Measurements from ENCODE around the gene TGM1. TPM values are rescaled to one million over a fixed set of nuclear protein-coding genes. Genes with fewer than 3 reads are reported as not detected.

Gene TGM1
- total RNA-seq, 1 experiment from 2014 or later = 3.2 TPM

DNA sequence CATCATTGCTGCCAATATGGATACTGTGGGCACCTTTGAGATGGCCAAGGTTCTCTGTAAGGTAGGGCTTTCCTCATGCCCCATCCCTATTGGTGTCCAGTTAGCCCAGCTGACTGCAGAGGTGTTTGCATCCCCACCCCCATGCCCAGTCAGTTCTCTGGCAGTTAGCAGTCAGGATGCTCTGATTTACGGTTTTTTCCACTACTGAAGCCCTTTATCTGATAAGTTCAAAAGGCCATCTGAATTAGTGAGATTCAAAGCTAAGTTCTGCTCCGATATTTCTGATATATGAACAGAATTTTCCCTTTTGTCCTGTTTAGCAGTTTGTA is 29.5 kb downstream of the TGM1 start:
- no peak overlapping the region for H3K27ac ChIP-seq (ENCODE audit: low read length)
- H2AFZ ChIP-seq (ENCODE audit: low read length) = no peak overlapping the region
- BruUV-seq (replicated peaks) = no TSS peak
- H3F3A ChIP-seq (ENCODE audit: low read length, unreplicated experiment) = no peaks in the 10 kb centered on the region
- ChIA-PET POLR2A (ENCODE audit: unreplicated experiment) (no interaction called here), CTCF (no interaction called here)
- H3K36me3 ChIP-seq (ENCODE audit: low read depth, low read length) = peaks cover 24% of the 10 kb centered on the region
- peak overlapping the region; percentile 97 for H3K4me2 ChIP-seq (ENCODE audit: low read length)
- H4K20me1 ChIP-seq (ENCODE audit: low read length) = no peaks in the 10 kb centered on the region
- intact Hi-C loops (cut with micrococcal nuclease) = loop anchor here (2.0 kb wide), 1 partner anchor 17 kb away; the partner anchor contains the start of gene MDP1
- no peak for DNase-seq
- peaks cover 33% of the 10 kb centered on the region for H3K4me1 ChIP-seq (ENCODE audit: insufficient read depth, low read length)
- ATAC-seq = no peak
- TF ChIP-seq EZH2 (IDR thresholded peaks at IDR 0.05; ENCODE audit: low read length, unreplicated experiment) (no peak), EZH2phosphoT487 (IDR thresholded peaks at IDR 0.05; ENCODE audit: borderline replicate concordance, low read length) (no peak)
- TF ChIP-seq, protein P1, sequence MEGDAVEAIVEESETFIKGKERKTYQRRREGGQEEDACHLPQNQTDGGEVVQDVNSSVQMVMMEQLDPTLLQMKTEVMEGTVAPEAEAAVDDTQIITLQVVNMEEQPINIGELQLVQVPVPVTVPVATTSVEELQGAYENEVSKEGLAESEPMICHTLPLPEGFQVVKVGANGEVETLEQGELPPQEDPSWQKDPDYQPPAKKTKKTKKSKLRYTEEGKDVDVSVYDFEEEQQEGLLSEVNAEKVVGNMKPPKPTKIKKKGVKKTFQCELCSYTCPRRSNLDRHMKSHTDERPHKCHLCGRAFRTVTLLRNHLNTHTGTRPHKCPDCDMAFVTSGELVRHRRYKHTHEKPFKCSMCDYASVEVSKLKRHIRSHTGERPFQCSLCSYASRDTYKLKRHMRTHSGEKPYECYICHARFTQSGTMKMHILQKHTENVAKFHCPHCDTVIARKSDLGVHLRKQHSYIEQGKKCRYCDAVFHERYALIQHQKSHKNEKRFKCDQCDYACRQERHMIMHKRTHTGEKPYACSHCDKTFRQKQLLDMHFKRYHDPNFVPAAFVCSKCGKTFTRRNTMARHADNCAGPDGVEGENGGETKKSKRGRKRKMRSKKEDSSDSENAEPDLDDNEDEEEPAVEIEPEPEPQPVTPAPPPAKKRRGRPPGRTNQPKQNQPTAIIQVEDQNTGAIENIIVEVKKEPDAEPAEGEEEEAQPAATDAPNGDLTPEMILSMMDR (conservative IDR thresholded peaks at IDR 0.05; ENCODE audit: low read depth, low read length) = no peak
- peaks cover 60% of the 10 kb centered on the region for H3K79me2 ChIP-seq (ENCODE audit: low read length)
- no peaks in the 10 kb centered on the region for H3K9me2 ChIP-seq (replicated peaks; ENCODE audit: low read length)
- H3K9me3 ChIP-seq (ENCODE audit: low read length) = no peaks in the 10 kb centered on the region
- H3K9ac ChIP-seq (ENCODE audit: low read length) = peak overlapping the region; percentile 92
- H3K4me3 ChIP-seq (ENCODE audit: low read length) = peak overlapping the region; percentile 98
- H3K27me3 ChIP-seq (ENCODE audit: low read length) = no peaks in the 10 kb centered on the region

GRCh38 chr14:24232645-24233537 is 30.1 kb downstream of the TGM1 start, which contains the start of gene GMPR2:
GMPR2 (plus strand) TSS chr14:24232929; CDS start chr14:24233254, 325 bp downstream.
- no peaks in the 10 kb centered on the region for H4K20me1 ChIP-seq (ENCODE audit: low read length)
- TSS peak; percentile 60 for BruUV-seq (replicated peaks)
- peaks cover 66% of the 10 kb centered on the region for H3K79me2 ChIP-seq (ENCODE audit: low read length)
- intact Hi-C loops (cut with micrococcal nuclease) = loop anchor here (1.0 to 2.0 kb wide), 2 partner anchors 9 to 16 kb away; partner anchors contain the start of genes MDP1 and TINF2
- no peaks in the 10 kb centered on the region for H3K9me2 ChIP-seq (replicated peaks; ENCODE audit: low read length)
- no peaks in the 10 kb centered on the region for H3F3A ChIP-seq (ENCODE audit: low read length, unreplicated experiment)
- peak within 1 kb of the TSS; percentile 98 for H3K4me3 ChIP-seq (ENCODE audit: low read length)
- peaks cover 18% of the 10 kb centered on the region for H3K36me3 ChIP-seq (ENCODE audit: low read depth, low read length)
- peak within 1 kb of the TSS; percentile 97 for H2AFZ ChIP-seq (ENCODE audit: low read length)
- peak within 1 kb of the TSS; percentile 92 for H3K9ac ChIP-seq (ENCODE audit: low read length)
- H3K4me2 ChIP-seq (ENCODE audit: low read length) = peak within 1 kb of the TSS; percentile 97
- ChIA-PET POLR2A (ENCODE audit: unreplicated experiment) (no interaction called here), CTCF (no interaction called here)
- TF ChIP-seq EZH2 (IDR thresholded peaks at IDR 0.05; ENCODE audit: low read length, unreplicated experiment) = no peak
- TF ChIP-seq, protein P1 (conservative IDR thresholded peaks at IDR 0.05; ENCODE audit: low read depth, low read length) = no peak
- no peak for TF ChIP-seq EZH2phosphoT487 (IDR thresholded peaks at IDR 0.05; ENCODE audit: borderline replicate concordance, low read length)
- peaks cover 27% of the 10 kb centered on the region for H3K4me1 ChIP-seq (ENCODE audit: insufficient read depth, low read length)
- no peaks in the 10 kb centered on the region for H3K9me3 ChIP-seq (ENCODE audit: low read length)
- H3K27ac ChIP-seq (ENCODE audit: low read length) = peak within 1 kb of the TSS; percentile 80
- DNase-seq = no peak
- H3K27me3 ChIP-seq (ENCODE audit: low read length) = no peaks in the 10 kb centered on the region
- peak; percentile 56 for ATAC-seq
